HEK293 (cell line): ENCODE data around the gene OR52I1.

Source experiments
- SETDB1 ChIP-seq: IDR thresholded peaks from one replicate; pipeline ENCODE4 v1.6.1; 2017; ENCODE audit warnings: mild to moderate bottlenecking, low read length, moderate library complexity, mixed read lengths; ENCODE audit not compliant: insufficient read length
- TCF7L2 ChIP-seq: IDR thresholded peaks from 2 replicates; pipeline ENCODE4 v1.6.1; 2011; ENCODE audit warnings: low read depth, mild to moderate bottlenecking, inconsistent platforms, low read length, moderate library complexity, borderline replicate concordance
- ZBTB7A ChIP-seq: fragments of 450-650 bp; formaldehyde crosslinking; IDR thresholded peaks from 2 replicates; pipeline ENCODE4 v1.5.1; 2016; ENCODE audit warnings: low read depth, missing biosample characterization, missing genetic modification characterization
- ZNF311 ChIP-seq: fragments of 450-650 bp; formaldehyde crosslinking; IDR thresholded peaks from 2 replicates; pipeline ENCODE4 v1.5.1; 2017; ENCODE audit warnings: missing biosample characterization, missing genetic modification characterization, borderline replicate concordance
- ZNF341 ChIP-seq: fragments of 450-650 bp; formaldehyde crosslinking; IDR thresholded peaks from 2 replicates; pipeline ENCODE4; 2016; ENCODE audit warnings: low read depth, missing biosample characterization, missing genetic modification characterization
- ZNF394 ChIP-seq: fragments of 450-650 bp; formaldehyde crosslinking; IDR thresholded peaks from 2 replicates; pipeline ENCODE4 v1.5.1; 2016; ENCODE audit warnings: missing biosample characterization, missing genetic modification characterization, mild to moderate bottlenecking, moderate library complexity, borderline replicate concordance
- ZNF629 ChIP-seq: fragments of 450-650 bp; formaldehyde crosslinking; IDR thresholded peaks from 2 replicates; pipeline ENCODE4 v1.5.1; 2017; ENCODE audit warnings: missing biosample characterization, missing genetic modification characterization
- ZNF747 ChIP-seq: fragments of 450-650 bp; formaldehyde crosslinking; IDR thresholded peaks from 2 replicates; pipeline ENCODE4 v1.5.1; 2016; ENCODE audit warnings: missing biosample characterization, missing genetic modification characterization
- ZNF830 ChIP-seq: fragments of 450-650 bp; IDR thresholded peaks from 2 replicates; pipeline ENCODE4 v1.5.0; 2018; ENCODE audit warnings: missing biosample characterization, missing genetic modification characterization, low read depth, mild to moderate bottlenecking, moderate library complexity
- TF ChIP-seq, protein P1 (sequence below): fragments of 450-650 bp; formaldehyde crosslinking; IDR thresholded peaks from 2 replicates; pipeline ENCODE4 v1.5.1; 2016; ENCODE audit warnings: missing biosample characterization, missing genetic modification characterization

DNA sequence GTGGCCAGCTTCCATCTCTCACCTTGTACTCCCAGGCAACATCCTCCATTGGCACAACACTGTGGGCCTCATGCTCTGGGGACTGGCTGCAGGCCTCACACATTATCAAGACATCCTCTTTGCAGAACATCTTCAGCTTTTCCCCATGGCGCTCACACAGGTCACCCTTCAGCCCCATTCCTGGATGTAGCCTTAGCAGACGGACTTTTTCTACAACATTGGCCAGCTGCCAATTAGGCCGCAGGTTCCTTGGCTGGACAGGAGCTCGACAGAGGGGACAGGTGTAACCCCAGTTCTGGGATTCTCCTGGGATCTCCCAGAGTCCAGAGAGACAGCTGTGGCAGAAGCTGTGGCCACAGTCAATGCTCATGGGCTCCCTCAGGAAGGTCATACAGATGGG, 11.2 kb downstream of the OR52I1 start:
- TF ChIP-seq TCF7L2: no peak
- no peak for TF ChIP-seq ZNF629 (tag by site-specific recombination)
- TF ChIP-seq ZNF394: no peak
- TF ChIP-seq SETDB1: no peak
- TF ChIP-seq, protein P1, sequence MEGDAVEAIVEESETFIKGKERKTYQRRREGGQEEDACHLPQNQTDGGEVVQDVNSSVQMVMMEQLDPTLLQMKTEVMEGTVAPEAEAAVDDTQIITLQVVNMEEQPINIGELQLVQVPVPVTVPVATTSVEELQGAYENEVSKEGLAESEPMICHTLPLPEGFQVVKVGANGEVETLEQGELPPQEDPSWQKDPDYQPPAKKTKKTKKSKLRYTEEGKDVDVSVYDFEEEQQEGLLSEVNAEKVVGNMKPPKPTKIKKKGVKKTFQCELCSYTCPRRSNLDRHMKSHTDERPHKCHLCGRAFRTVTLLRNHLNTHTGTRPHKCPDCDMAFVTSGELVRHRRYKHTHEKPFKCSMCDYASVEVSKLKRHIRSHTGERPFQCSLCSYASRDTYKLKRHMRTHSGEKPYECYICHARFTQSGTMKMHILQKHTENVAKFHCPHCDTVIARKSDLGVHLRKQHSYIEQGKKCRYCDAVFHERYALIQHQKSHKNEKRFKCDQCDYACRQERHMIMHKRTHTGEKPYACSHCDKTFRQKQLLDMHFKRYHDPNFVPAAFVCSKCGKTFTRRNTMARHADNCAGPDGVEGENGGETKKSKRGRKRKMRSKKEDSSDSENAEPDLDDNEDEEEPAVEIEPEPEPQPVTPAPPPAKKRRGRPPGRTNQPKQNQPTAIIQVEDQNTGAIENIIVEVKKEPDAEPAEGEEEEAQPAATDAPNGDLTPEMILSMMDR (tag by site-specific recombination): no peak
- TF ChIP-seq ZNF341 (tag by site-specific recombination): no peak
- TF ChIP-seq ZBTB7A (tag by site-specific recombination): no peak
- TF ChIP-seq ZNF830 (tag by site-specific recombination): no peak
- no peak for TF ChIP-seq ZNF747 (tag by site-specific recombination)
- TF ChIP-seq ZNF311 (tag by site-specific recombination): no peak
